Natural killer cell (primary cell): ENCODE data around the gene ZNF354C. TPM values are rescaled to one million over a fixed set of nuclear protein-coding genes. Genes with fewer than 3 reads are reported as not detected.

Source experiments
- ATAC-seq, 3 donors: fragments of 150-1000 bp in 2 of 3; fragments of 200-7000 bp in 1 of 3; cut with Tn5 transposase; 1 replicate in 1 of 3; 2 replicates in 2 of 3; pipeline ENCODE4 v1.10.0; 2021; ENCODE audit warnings: mild to moderate bottlenecking in 2 of 3, moderate library complexity in 2 of 3
- DNase-seq, 2 donors: peaks; one replicate each; pipeline versions ENCODE4 v3.0.0 to v3.0.0-alpha.2; 2013 to 2021; ENCODE audit warnings: mixed read lengths in 1 of 2
- H3K27ac ChIP-seq: one replicate; pipeline ENCODE4 v1.5.1; 2013; ENCODE audit warnings: mild to moderate bottlenecking, low read length
- H3K27me3 ChIP-seq: one replicate; pipeline ENCODE4 v1.6.1; 2013; ENCODE audit warnings: low read length; ENCODE audit not compliant: control insufficient read depth, insufficient read depth
- H3K36me3 ChIP-seq: one replicate; pipeline ENCODE4 v1.6.1; 2013; ENCODE audit warnings: low read length; ENCODE audit not compliant: control insufficient read depth, insufficient read depth
- H3K4me1 ChIP-seq: one replicate; pipeline ENCODE4 v1.6.1; 2013; ENCODE audit warnings: low read length; ENCODE audit not compliant: control insufficient read depth, insufficient read depth
- H3K4me3 ChIP-seq: one replicate; pipeline ENCODE4 v1.5.1; 2013; ENCODE audit warnings: low read length
- H3K9me3 ChIP-seq: one replicate; pipeline ENCODE4 v1.6.1; 2013; ENCODE audit warnings: low read length; ENCODE audit not compliant: control insufficient read depth, insufficient read depth
- H3K27ac Mint-ChIP-seq, 2 donors: one replicate each; pipeline ENCODE4 v1.8.0; 2022; ENCODE audit warnings: mild to moderate bottlenecking in 2 of 2, mixed read lengths in 2 of 2, moderate library complexity in 1 of 2
- H3K27me3 Mint-ChIP-seq, 2 donors: one replicate each; pipeline ENCODE4 v1.8.0; 2022; ENCODE audit warnings: low read depth in 2 of 2, mixed read lengths in 2 of 2
- H3K36me3 Mint-ChIP-seq: one replicate; pipeline ENCODE4 v1.8.0; 2022; ENCODE audit warnings: mixed read lengths
- H3K4me1 Mint-ChIP-seq, 2 donors: one replicate each; pipeline ENCODE4 v1.8.0; 2022; ENCODE audit warnings: mixed read lengths in 2 of 2
- H3K4me3 Mint-ChIP-seq: one replicate; pipeline ENCODE4 v1.8.0; 2022; ENCODE audit warnings: mild to moderate bottlenecking, moderate library complexity, mixed read lengths
- H3K9me3 Mint-ChIP-seq, 2 donors: one replicate each; pipeline ENCODE4 v1.8.0; 2022; ENCODE audit warnings: mixed read lengths in 2 of 2
- CTCF ChIP-seq: fragments of 200-600 bp; IDR thresholded peaks from one replicate; pipeline ENCODE4 v1.8.0; 2022; ENCODE audit warnings: antibody characterized with exemption
- WGBS: methylation state at CpG from one replicate; pipeline ENCODE4 v1.1.7; 2013; ENCODE audit warnings: missing lambda C conversion rate; ENCODE audit not compliant: insufficient coverage; 5-methylcytosine and 5-hydroxymethylcytosine counted together
- intact Hi-C: fragments of 100-400 bp; cut with micrococcal nuclease; formaldehyde crosslinking; loops from one replicate; pipeline ENCODE4 v1.14.2; 2022
- total RNA-seq, 4 donors: library from RNA; stranded (reverse); fragments of 120-200 nt in 1 of 4; gene quantifications; one replicate each; pipeline versions ENCODE4 v1.2.3 to v1.2.4, GENCODE V29; 2013 to 2022

Gene ZNF354C
- total RNA-seq, 3 donors from 2014 or later (not counting 1 experiment from before 2014, with no cell fraction given) = 4.0 to 7.4 (median 4.9) TPM

GRCh38 chr5:179123491-179124272 lies 63.5 kb downstream of the ZNF354C start:
- H3K36me3 ChIP-seq = no peaks in the 10 kb centered on the region
- peaks cover 16% of the 10 kb centered on the region for H3K9me3 ChIP-seq
- Mint-ChIP-seq H3K4me3 (no peak overlapping the region), H3K27me3 (no peaks in the 10 kb centered on the region), H3K27ac (no peak overlapping the region), H3K9me3 (peaks cover 2 to 3% of the 10 kb centered on the region in 2 donors), H3K36me3 (no peaks in the 10 kb centered on the region), H3K4me1 (no peaks in the 10 kb centered on the region)
- ATAC-seq (no peak), DNase-seq (no peak)
- no peak overlapping the region for H3K27ac ChIP-seq
- no peaks in the 10 kb centered on the region for H3K4me1 ChIP-seq
- TF ChIP-seq CTCF = no peak
- 96% methylated on average over 19 of the region's 19 CpGs for WGBS
- intact Hi-C loops = no loop called here
- no peak overlapping the region for H3K4me3 ChIP-seq
- H3K27me3 ChIP-seq = no peaks in the 10 kb centered on the region

- DNase-seq (no peak), ATAC-seq (no peak)
- intact Hi-C loops = no loop called here
- H3K27me3 Mint-ChIP-seq = no peaks in the 10 kb centered on the region
- no peaks in the 10 kb centered on the region for H3K4me1 Mint-ChIP-seq
- H3K4me3 ChIP-seq = no peak overlapping the region
- no peaks in the 10 kb centered on the region for H3K36me3 Mint-ChIP-seq
- H3K27ac ChIP-seq = no peak overlapping the region
- peaks cover 2 to 3% of the 10 kb centered on the region in 2 donors for H3K9me3 Mint-ChIP-seq
- peaks cover 16% of the 10 kb centered on the region for H3K9me3 ChIP-seq
- no peak for TF ChIP-seq CTCF
- no peak overlapping the region for H3K27ac Mint-ChIP-seq
- H3K36me3 ChIP-seq = no peaks in the 10 kb centered on the region
- WGBS = 91% methylated on average over 21 of the region's 21 CpGs
- H3K27me3 ChIP-seq = no peaks in the 10 kb centered on the region
- H3K4me3 Mint-ChIP-seq = no peak overlapping the region
- no peaks in the 10 kb centered on the region for H3K4me1 ChIP-seq
Measured at GRCh38 chr5:179124273-179124852, 64.2 kb downstream of the ZNF354C start.

GRCh38 chr5:179124853-179125788 lies 64.9 kb downstream of the ZNF354C start:
- Histone ChIP-seq H3K27ac (no peak overlapping the region), H3K4me1 (no peaks in the 10 kb centered on the region), H3K9me3 (peaks cover 16% of the 10 kb centered on the region), H3K4me3 (no peak overlapping the region), H3K27me3 (no peaks in the 10 kb centered on the region), H3K36me3 (no peaks in the 10 kb centered on the region)
- H3K36me3 Mint-ChIP-seq = no peaks in the 10 kb centered on the region
- H3K4me3 Mint-ChIP-seq = no peak overlapping the region
- DNase-seq (no peak), ATAC-seq (no peak)
- H3K4me1 Mint-ChIP-seq = no peaks in the 10 kb centered on the region
- no peak overlapping the region for H3K27ac Mint-ChIP-seq
- 94% methylated on average over 43 of the region's 43 CpGs for WGBS
- H3K9me3 Mint-ChIP-seq = peaks cover 1% of the 10 kb centered on the region in 2 donors
- TF ChIP-seq CTCF = no peak
- no peaks in the 10 kb centered on the region for H3K27me3 Mint-ChIP-seq
- intact Hi-C loops = no loop called here
